B cell (primary cell): ENCODE measurements around the gene ESR2.

Experiments
- CTCF ChIP-seq: fragments of 200-600 bp; IDR thresholded peaks from one replicate; pipeline ENCODE4 v1.8.0; 2022; ENCODE audit warnings: antibody characterized with exemption, mild to moderate bottlenecking
- EZH2 ChIP-seq: IDR thresholded peaks from 2 replicates; pipeline ENCODE4 v1.6.1; 2012; ENCODE audit warnings: borderline replicate concordance, low read depth, mild to moderate bottlenecking, moderate library complexity, low read length; ENCODE audit not compliant: insufficient read depth, poor library complexity, severe bottlenecking

- no peak for TF ChIP-seq EZH2
- TF ChIP-seq CTCF, result no peak
Measured at GRCh38 chr14:64119500-64119899, 174.7 kb downstream of the ESR2 start.
